GM12865 (cell line): ENCODE results near the gene GRB10.

Source experiments
- DNase-seq: peaks from one replicate; pipeline ENCODE4 v3.0.0; 2010; ENCODE audit warnings: low read depth
- H3K4me3 ChIP-seq: 2 replicates; pipeline ENCODE4 v1.5.1; 2011; ENCODE audit warnings: mild to moderate bottlenecking, low read depth, low read length, control low read depth
- CTCF ChIP-seq: IDR thresholded peaks from 2 replicates; pipeline ENCODE4 v1.5.1; 2011; ENCODE audit warnings: low read length, control low read depth, low read depth, inconsistent platforms; ENCODE audit not compliant: insufficient read depth; ENCODE audit errors: missing control alignments

GRB10 gene

GRCh38 chr7:50729962-50730361, 52.7 kb downstream of the GRB10 start:
- TF ChIP-seq CTCF: no peak
- no peak overlapping the region for H3K4me3 ChIP-seq
- DNase-seq: no peak

GRCh38 chr7:50728184-50728583, 54.5 kb downstream of the GRB10 start:
- no peak for TF ChIP-seq CTCF
- DNase-seq: no peak
- H3K4me3 ChIP-seq: no peak overlapping the region

GRCh38 chr7:50727711-50728110, 55.0 kb downstream of the GRB10 start:
- no peak for DNase-seq
- H3K4me3 ChIP-seq: no peak overlapping the region
- TF ChIP-seq CTCF: no peak

GRCh38 chr7:50727072-50727471, 55.6 kb downstream of the GRB10 start:
- no peak for TF ChIP-seq CTCF
- no peak overlapping the region for H3K4me3 ChIP-seq
- no peak for DNase-seq

GRCh38 chr7:50725774-50726173, 56.9 kb downstream of the GRB10 start:
- no peak for TF ChIP-seq CTCF
- H3K4me3 ChIP-seq: no peak overlapping the region
- no peak for DNase-seq

- no peak for TF ChIP-seq CTCF
- DNase-seq: no peak
- H3K4me3 ChIP-seq: no peak overlapping the region
These were observed 57.9 kb downstream of the GRB10 start for GRCh38 chr7:50724526-50725520.
